Activated naive CD4-positive, alpha-beta T cell treated with anti-CD3 and anti-CD28 coated beads, Interleukin-2, amount 50 U/mL, for 72 hours (primary cell): Measurements from ENCODE around the gene NBPF11. TPM values are rescaled to one million over a fixed set of nuclear protein-coding genes. Genes with fewer than 3 reads are reported as not detected.
"Not testable (repeated sequence)": the region's sequence is repeated elsewhere in the genome, so short reads cannot be mapped to it uniquely, and the experiment has no call there.

Experiments used
- ATAC-seq, 2 donors: fragments of 150-1000 bp; cut with Tn5 transposase; 2 replicates each; pipeline ENCODE4 v1.10.0; 2021; ENCODE audit warnings: mild to moderate bottlenecking in 2 of 2, moderate library complexity in 2 of 2
- DNase-seq, 2 donors: peaks; one replicate each; pipeline ENCODE4 v3.0.0; 2021 to 2022; ENCODE audit warnings: low spot score in 2 of 2
- H3K27ac Mint-ChIP-seq, 2 donors: one replicate each; pipeline ENCODE4 v1.8.0; 2022; ENCODE audit warnings: mild to moderate bottlenecking in 2 of 2, mixed read lengths in 2 of 2
- H3K36me3 Mint-ChIP-seq, 2 donors: one replicate each; pipeline ENCODE4 v1.8.0; 2022; ENCODE audit warnings: mixed read lengths in 2 of 2
- H3K9me3 Mint-ChIP-seq, 2 donors: one replicate each; pipeline ENCODE4 v1.8.0; 2022; ENCODE audit warnings: mixed read lengths in 2 of 2
- total RNA-seq, 2 donors: library from RNA; stranded (reverse); gene quantifications; one replicate each; pipeline ENCODE4 v1.2.3, GENCODE V29; 2022

The NBPF11 gene
- total RNA-seq, 2 donors from 2014 or later, result 11.7 to 12.6 TPM

GRCh38 chr1:148078632-148079519 is 73.2 kb downstream of the NBPF11 start:
- H3K36me3 Mint-ChIP-seq, DNase-seq, H3K27ac Mint-ChIP-seq, H3K9me3 Mint-ChIP-seq: not testable (repeated sequence)
- ATAC-seq, result peak; percentile 55 to 61

GRCh38 chr1:148078090-148078489 is 74.0 kb downstream of the NBPF11 start:
- not testable (repeated sequence) for H3K27ac Mint-ChIP-seq, H3K9me3 Mint-ChIP-seq, DNase-seq, H3K36me3 Mint-ChIP-seq
- ATAC-seq, result peak; percentile 3 to 36

- H3K9me3 Mint-ChIP-seq, H3K36me3 Mint-ChIP-seq, H3K27ac Mint-ChIP-seq, DNase-seq: not testable (repeated sequence)
- ATAC-seq, result peak; percentile 58 to 70
These were observed 74.6 kb downstream of the NBPF11 start for GRCh38 chr1:148077458-148077857.

GRCh38 chr1:148073392-148073791 is 78.7 kb downstream of the NBPF11 start:
- not testable (repeated sequence) for H3K9me3 Mint-ChIP-seq, H3K36me3 Mint-ChIP-seq, H3K27ac Mint-ChIP-seq, DNase-seq
- peak; percentile 61 to 75 for ATAC-seq

- not testable (repeated sequence) for H3K36me3 Mint-ChIP-seq, H3K9me3 Mint-ChIP-seq, DNase-seq, ATAC-seq, H3K27ac Mint-ChIP-seq
These were observed 83.5 kb downstream of the NBPF11 start for GRCh38 chr1:148068606-148069005.

GRCh38 chr1:148068201-148068600 is 83.9 kb downstream of the NBPF11 start:
- H3K36me3 Mint-ChIP-seq, DNase-seq, ATAC-seq, H3K9me3 Mint-ChIP-seq, H3K27ac Mint-ChIP-seq: not testable (repeated sequence)

GRCh38 chr1:148060294-148060701 is 91.8 kb downstream of the NBPF11 start:
- not testable (repeated sequence) for DNase-seq, H3K9me3 Mint-ChIP-seq, H3K36me3 Mint-ChIP-seq
- H3K27ac Mint-ChIP-seq, result peak overlapping the region in 1 of 2 donors; percentile 81
- ATAC-seq, result peak; percentile 38 to 41

- H3K27ac Mint-ChIP-seq, DNase-seq, ATAC-seq, H3K9me3 Mint-ChIP-seq, H3K36me3 Mint-ChIP-seq: not testable (repeated sequence)
These were observed 94.7 kb downstream of the NBPF11 start for GRCh38 chr1:148057384-148057783.

Other genes starting within 250 kb of the NBPF11 start
- gene GJA8, start 249.5 kb downstream of the NBPF11 start, total RNA-seq, result not detected
- gene GPR89B, start 223.9 kb downstream of the NBPF11 start, total RNA-seq, result 10 to 100 TPM; 16.6 to 20.2 TPM